Endothelial cell (in vitro differentiated cells): ENCODE data around the gene KAZN. TPM values are rescaled to one million over a fixed set of nuclear protein-coding genes. Genes with fewer than 3 reads are reported as not detected.

Source experiments
- DNase-seq: peaks from one replicate; pipeline ENCODE4 v3.0.0; 2021; ENCODE audit warnings: low spot score
- H3K27ac Mint-ChIP-seq: one replicate; pipeline ENCODE4 v1.8.0; 2021; ENCODE audit warnings: mixed read lengths, inconsistent platforms; ENCODE audit not compliant: unreplicated experiment
- H3K27me3 Mint-ChIP-seq: one replicate; pipeline ENCODE4 v1.8.0; 2021; ENCODE audit warnings: mild to moderate bottlenecking, moderate library complexity, mixed read lengths, inconsistent platforms; ENCODE audit not compliant: unreplicated experiment
- H3K36me3 Mint-ChIP-seq: one replicate; pipeline ENCODE4 v1.8.0; 2021; ENCODE audit warnings: mild to moderate bottlenecking, low read depth, mixed read lengths, inconsistent platforms; ENCODE audit not compliant: unreplicated experiment
- H3K4me1 Mint-ChIP-seq: one replicate; pipeline ENCODE4 v1.8.0; 2021; ENCODE audit warnings: mild to moderate bottlenecking, mixed read lengths, inconsistent platforms; ENCODE audit not compliant: unreplicated experiment
- H3K4me3 Mint-ChIP-seq: one replicate; pipeline ENCODE4 v1.8.0; 2021; ENCODE audit warnings: mild to moderate bottlenecking, mixed read lengths, inconsistent platforms; ENCODE audit not compliant: unreplicated experiment
- H3K9me3 Mint-ChIP-seq: one replicate; pipeline ENCODE4 v1.8.0; 2021; ENCODE audit warnings: mixed read lengths, inconsistent platforms; ENCODE audit not compliant: unreplicated experiment
- CTCF ChIP-seq: fragments of 200-600 bp; sonication (generic); IDR thresholded peaks from one replicate; pipeline ENCODE4 v1.5.0; 2021; ENCODE audit warnings: antibody characterized with exemption; ENCODE audit not compliant: unreplicated experiment
- total RNA-seq: library from RNA; stranded (reverse); fragmentation: NEBNext Ultra II Directional; extraction: Animal tissue kit (Norgen Biotek cat#: 25700); gene quantifications from one replicate; pipeline ENCODE4 v1.2.1, GENCODE V29; 2021; ENCODE audit not compliant: unreplicated experiment

The KAZN gene
- total RNA-seq, 1 donor from 2014 or later, result 10.1 TPM

GRCh38 chr1:14760780-14761179, 162.3 kb downstream of the KAZN start:
- H3K27ac Mint-ChIP-seq, result no peak overlapping the region
- no peak for TF ChIP-seq CTCF
- DNase-seq, result no peak
- peaks cover 6% of the 10 kb centered on the region for H3K4me1 Mint-ChIP-seq
- no peaks in the 10 kb centered on the region for H3K9me3 Mint-ChIP-seq
- H3K4me3 Mint-ChIP-seq, result no peak overlapping the region
- peaks cover 7% of the 10 kb centered on the region for H3K27me3 Mint-ChIP-seq
- H3K36me3 Mint-ChIP-seq, result no peaks in the 10 kb centered on the region

GRCh38 chr1:14761291-14762153, 163.0 kb downstream of the KAZN start:
- no peak overlapping the region for H3K4me3 Mint-ChIP-seq
- peaks cover 7% of the 10 kb centered on the region for H3K27me3 Mint-ChIP-seq
- no peaks in the 10 kb centered on the region for H3K9me3 Mint-ChIP-seq
- no peaks in the 10 kb centered on the region for H3K36me3 Mint-ChIP-seq
- H3K27ac Mint-ChIP-seq, result no peak overlapping the region
- no peak for DNase-seq
- no peak for TF ChIP-seq CTCF
- peaks cover under 1% of the 10 kb centered on the region for H3K4me1 Mint-ChIP-seq

GRCh38 chr1:14763977-14764376, 165.5 kb downstream of the KAZN start:
- DNase-seq, result no peak
- H3K27me3 Mint-ChIP-seq, result peaks cover 5% of the 10 kb centered on the region

GRCh38 chr1:14765773-14766172, 167.3 kb downstream of the KAZN start:
- Mint-ChIP-seq H3K9me3 (no peaks in the 10 kb centered on the region), H3K27ac (no peak overlapping the region), H3K4me3 (no peak overlapping the region), H3K4me1 (no peaks in the 10 kb centered on the region), H3K36me3 (no peaks in the 10 kb centered on the region), H3K27me3 (peaks cover 3% of the 10 kb centered on the region)
- TF ChIP-seq CTCF, result no peak
- no peak for DNase-seq

More at GRCh38 chr1:14763977-14764376, 165.5 kb downstream of the KAZN start:
- no peak for TF ChIP-seq CTCF
- Mint-ChIP-seq H3K4me3 (no peak overlapping the region), H3K36me3 (no peaks in the 10 kb centered on the region), H3K4me1 (no peaks in the 10 kb centered on the region), H3K9me3 (no peaks in the 10 kb centered on the region), H3K27ac (no peak overlapping the region)

GRCh38 chr1:14767075-14767474, 168.6 kb downstream of the KAZN start:
- Mint-ChIP-seq H3K4me3 (no peak overlapping the region), H3K27ac (no peak overlapping the region), H3K36me3 (no peaks in the 10 kb centered on the region), H3K27me3 (peaks cover 3% of the 10 kb centered on the region), H3K9me3 (no peaks in the 10 kb centered on the region), H3K4me1 (no peaks in the 10 kb centered on the region)
- TF ChIP-seq CTCF, result no peak
- no peak for DNase-seq
